ENCODE measurements around the gene ROR2. TPM values are rescaled to one million over a fixed set of nuclear protein-coding genes. Genes with fewer than 3 reads are reported as not detected.
"Not testable (repeated sequence)": the region's sequence is repeated elsewhere in the genome, so short reads cannot be mapped to it uniquely, and the experiment has no call there.

Gene ROR2
- total RNA-seq, result under 1 TPM in 1 of 2 donors, not detected in 1; 0.11 TPM

- no peak within 1 kb of the TSS for H3K27ac Mint-ChIP-seq
- H3K4me1 Mint-ChIP-seq (ENCODE audit: low read depth in 2 of 2), result peaks cover 6 to 7% of the 10 kb centered on the region in 2 donors
- no peaks in the 10 kb centered on the region for H3K9me3 Mint-ChIP-seq
- H3K27me3 Mint-ChIP-seq, result peaks cover 46 to 76% of the 10 kb centered on the region in 2 donors
- peak within 1 kb of the TSS; percentile 49 for H3K4me3 Mint-ChIP-seq
- ATAC-seq, result peak; percentile 82
- no peaks in the 10 kb centered on the region for H3K36me3 Mint-ChIP-seq
- DNase-seq (ENCODE audit: low spot score), result no peak
Measured at GRCh38 chr9:91949946-91950664, at the start of gene ROR2. Gene ROR2, minus strand, starts transcription at chr9:91950228.

DNA sequence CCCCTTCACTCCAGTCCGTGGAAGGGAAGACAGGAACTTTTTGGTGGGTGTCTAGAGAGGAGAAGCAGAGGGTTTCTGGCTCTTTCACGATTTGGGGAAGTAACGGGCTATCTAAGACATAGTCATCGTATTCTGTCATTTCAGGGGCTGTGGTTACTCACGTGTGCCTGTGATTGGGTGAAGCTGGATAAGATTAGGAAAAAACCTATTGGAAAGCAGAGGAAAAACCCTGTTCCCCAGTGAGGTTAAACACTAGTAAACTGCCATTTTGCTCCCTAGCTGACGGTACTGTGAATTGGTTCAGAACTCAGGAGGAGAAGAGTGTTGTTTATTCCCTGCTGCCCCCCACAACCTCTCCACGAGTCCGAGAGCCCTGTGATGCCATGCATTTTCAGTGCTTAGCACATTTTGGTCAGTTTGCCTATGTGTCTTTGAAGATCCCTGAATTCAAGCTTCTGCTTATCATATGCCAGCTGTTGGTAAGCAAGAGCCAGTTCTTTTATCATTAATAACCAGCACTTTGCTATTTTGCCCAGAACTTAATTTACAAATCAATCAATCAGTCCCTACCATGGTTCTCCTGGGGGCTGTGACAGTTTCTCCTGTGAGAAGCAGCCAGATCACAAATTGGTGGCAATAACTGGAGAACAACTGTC lies 45.1 kb upstream of the ROR2 start:
- H3K9me3 Mint-ChIP-seq, result no peaks in the 10 kb centered on the region
- ATAC-seq, result no peak
- H3K4me1 Mint-ChIP-seq (ENCODE audit: low read depth in 2 of 2), result no peaks in the 10 kb centered on the region
- H3K27me3 Mint-ChIP-seq, result peaks cover 18 to 28% of the 10 kb centered on the region in 2 donors
- no peak for DNase-seq (ENCODE audit: low spot score)
- no peak overlapping the region for H3K27ac Mint-ChIP-seq
- H3K4me3 Mint-ChIP-seq, result no peak overlapping the region
- H3K36me3 Mint-ChIP-seq, result no peaks in the 10 kb centered on the region

GRCh38 chr9:91994422-91994821 lies 44.4 kb upstream of the ROR2 start:
- H3K27me3 Mint-ChIP-seq, result peaks cover 18 to 28% of the 10 kb centered on the region in 2 donors
- no peaks in the 10 kb centered on the region for H3K4me1 Mint-ChIP-seq (ENCODE audit: low read depth in 2 of 2)
- no peaks in the 10 kb centered on the region for H3K36me3 Mint-ChIP-seq
- ATAC-seq (no peak), DNase-seq (ENCODE audit: low spot score) (no peak)
- no peak overlapping the region for H3K27ac Mint-ChIP-seq
- H3K9me3 Mint-ChIP-seq, result no peaks in the 10 kb centered on the region
- no peak overlapping the region for H3K4me3 Mint-ChIP-seq

DNA sequence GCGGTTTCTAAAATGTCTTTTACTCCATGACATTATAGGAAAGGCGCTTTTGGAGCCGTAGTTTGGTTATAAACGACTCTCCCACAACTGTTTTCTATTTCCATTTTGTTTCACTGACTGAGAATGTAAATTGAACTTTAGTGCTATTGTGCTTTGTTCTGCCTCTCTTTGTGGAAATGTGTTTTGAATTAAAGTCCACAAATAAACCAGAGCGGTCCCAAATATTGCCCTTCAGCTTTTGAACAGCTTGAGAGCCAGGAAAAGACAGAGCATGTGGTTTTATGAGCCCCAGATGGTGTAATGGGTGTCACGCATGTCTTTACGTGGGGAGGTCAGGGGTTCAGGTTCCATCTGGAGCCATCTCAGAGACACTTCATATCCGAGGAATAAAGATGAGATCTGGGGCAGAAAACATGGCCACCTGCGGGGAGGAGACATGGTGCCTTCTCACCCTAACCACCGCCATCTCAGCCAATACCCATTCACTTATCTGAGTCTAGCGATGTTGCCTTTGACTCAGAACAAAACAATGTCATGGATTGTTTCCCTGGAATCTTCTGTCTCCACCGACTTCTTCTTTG lies 42.5 kb upstream of the ROR2 start:
- Mint-ChIP-seq H3K27ac (no peak overlapping the region), H3K27me3 (peaks cover 14 to 38% of the 10 kb centered on the region in 2 donors), H3K4me1 (ENCODE audit: low read depth in 2 of 2) (no peaks in the 10 kb centered on the region)

DNA sequence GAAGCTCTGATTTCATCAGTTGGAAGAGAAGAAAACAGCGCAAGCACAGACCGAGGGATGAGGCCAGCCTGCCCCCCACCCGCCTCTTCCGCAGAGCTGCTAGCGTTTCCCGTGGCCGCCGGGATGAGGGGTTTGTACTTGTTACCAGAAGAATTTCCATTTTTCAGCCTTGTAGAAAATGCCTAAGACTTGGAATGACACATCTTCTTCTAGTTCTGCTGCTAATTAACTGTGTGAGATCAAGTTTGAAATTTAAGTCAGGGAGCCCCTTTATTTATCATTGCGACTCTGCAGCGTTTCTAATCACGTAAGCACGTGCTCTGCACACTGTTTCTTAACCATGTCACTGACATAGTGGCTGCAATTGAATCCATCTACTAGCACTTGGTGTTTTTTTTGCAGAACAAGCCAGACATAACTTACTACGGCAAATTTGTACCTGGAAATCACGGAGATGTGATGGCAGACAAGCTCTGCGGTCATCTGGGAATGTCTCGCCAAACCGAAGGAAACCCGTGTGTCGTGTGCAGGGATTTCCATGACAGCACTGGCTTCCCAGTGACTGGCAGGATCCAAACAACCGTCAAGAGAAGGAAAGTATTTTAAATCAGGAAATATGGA lies 41.8 kb upstream of the ROR2 start:
- Mint-ChIP-seq H3K27ac (no peak overlapping the region), H3K27me3 (peaks cover 14 to 38% of the 10 kb centered on the region in 2 donors), H3K4me3 (no peak overlapping the region), H3K9me3 (no peaks in the 10 kb centered on the region), H3K36me3 (no peaks in the 10 kb centered on the region), H3K4me1 (ENCODE audit: low read depth in 2 of 2) (no peaks in the 10 kb centered on the region)
- ATAC-seq (no peak), DNase-seq (ENCODE audit: low spot score) (no peak)

More for the DNA sequence above, 42.5 kb upstream of the ROR2 start:
- Mint-ChIP-seq H3K36me3 (no peaks in the 10 kb centered on the region), H3K9me3 (no peaks in the 10 kb centered on the region), H3K4me3 (no peak overlapping the region)
- ATAC-seq (no peak), DNase-seq (ENCODE audit: low spot score) (no peak)

DNA sequence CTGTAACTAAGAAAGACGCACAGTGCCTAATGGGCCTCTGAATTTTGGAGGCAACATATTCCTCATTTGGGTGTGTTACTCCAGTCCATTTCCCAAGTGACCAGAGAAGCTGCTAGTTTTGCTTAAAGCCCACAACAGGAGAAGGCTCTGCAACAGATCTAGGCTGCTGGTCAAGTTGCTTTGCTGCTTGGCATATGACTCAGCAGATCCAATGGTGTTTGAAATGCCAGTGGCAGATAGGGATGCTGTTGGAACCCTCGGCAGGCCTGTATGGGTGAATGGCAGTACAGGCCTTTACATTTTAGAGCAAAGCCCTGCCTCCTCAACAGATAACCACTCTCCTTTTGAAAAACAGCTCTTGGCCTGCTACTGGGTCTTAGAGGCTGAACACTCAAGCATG lies 36.2 kb upstream of the ROR2 start:
- H3K9me3 Mint-ChIP-seq, result no peaks in the 10 kb centered on the region
- DNase-seq (ENCODE audit: low spot score) (no peak), ATAC-seq (no peak)
- H3K36me3 Mint-ChIP-seq, result no peaks in the 10 kb centered on the region
- H3K27me3 Mint-ChIP-seq, result peaks cover 10 to 11% of the 10 kb centered on the region in 2 donors
- H3K4me3 Mint-ChIP-seq, result no peak overlapping the region
- no peak overlapping the region for H3K27ac Mint-ChIP-seq
- no peaks in the 10 kb centered on the region for H3K4me1 Mint-ChIP-seq (ENCODE audit: low read depth in 2 of 2)

- Mint-ChIP-seq H3K27me3 (peaks cover 10 to 11% of the 10 kb centered on the region in 2 donors), H3K4me3 (no peak overlapping the region), H3K27ac (no peak overlapping the region), H3K4me1 (ENCODE audit: low read depth in 2 of 2) (no peaks in the 10 kb centered on the region), H3K36me3 (no peaks in the 10 kb centered on the region), H3K9me3 (no peaks in the 10 kb centered on the region)
- ATAC-seq (no peak), DNase-seq (ENCODE audit: low spot score) (no peak)
Measured at GRCh38 chr9:91985692-91986091, 35.7 kb upstream of the ROR2 start.

DNA sequence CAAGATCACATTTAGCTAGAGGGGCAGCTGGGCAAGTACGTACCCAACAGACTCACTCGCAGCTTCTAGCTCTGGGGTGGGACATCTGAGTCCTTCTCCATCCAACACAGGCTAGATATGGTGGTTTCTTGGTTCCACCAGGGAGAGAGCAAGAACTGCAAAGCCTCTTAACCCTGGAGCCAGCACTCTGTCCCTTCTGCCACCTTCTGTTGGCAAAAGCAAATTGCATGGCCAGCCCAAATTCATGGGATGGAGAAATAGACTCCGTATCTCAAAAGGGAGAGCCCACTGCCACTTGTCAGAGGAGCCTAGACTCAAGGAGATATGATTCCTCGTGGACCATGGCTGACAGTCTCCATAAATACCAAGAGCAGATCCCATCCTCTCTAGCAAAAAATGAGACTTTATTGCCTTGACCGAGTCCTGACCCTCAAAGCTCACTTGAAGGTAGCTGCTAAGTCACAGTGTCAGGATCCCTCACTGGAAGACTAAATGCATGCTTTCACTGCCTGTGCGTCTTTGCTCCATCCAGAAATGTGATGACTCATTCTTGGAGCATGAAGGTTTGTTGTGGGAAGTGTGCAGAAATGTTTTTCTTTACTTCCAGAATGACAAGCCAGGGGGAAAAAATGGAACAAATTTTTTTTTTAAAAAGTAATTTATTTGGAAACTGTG lies 28.8 kb upstream of the ROR2 start:
- DNase-seq (ENCODE audit: low spot score), result no peak
- no peak for ATAC-seq
- no peak overlapping the region for H3K27ac Mint-ChIP-seq
- H3K4me3 Mint-ChIP-seq, result no peak overlapping the region
- no peaks in the 10 kb centered on the region for H3K4me1 Mint-ChIP-seq (ENCODE audit: low read depth in 2 of 2)
- peaks cover 7 to 12% of the 10 kb centered on the region in 2 donors for H3K27me3 Mint-ChIP-seq
- H3K9me3 Mint-ChIP-seq, result no peaks in the 10 kb centered on the region
- H3K36me3 Mint-ChIP-seq, result no peaks in the 10 kb centered on the region

DNA sequence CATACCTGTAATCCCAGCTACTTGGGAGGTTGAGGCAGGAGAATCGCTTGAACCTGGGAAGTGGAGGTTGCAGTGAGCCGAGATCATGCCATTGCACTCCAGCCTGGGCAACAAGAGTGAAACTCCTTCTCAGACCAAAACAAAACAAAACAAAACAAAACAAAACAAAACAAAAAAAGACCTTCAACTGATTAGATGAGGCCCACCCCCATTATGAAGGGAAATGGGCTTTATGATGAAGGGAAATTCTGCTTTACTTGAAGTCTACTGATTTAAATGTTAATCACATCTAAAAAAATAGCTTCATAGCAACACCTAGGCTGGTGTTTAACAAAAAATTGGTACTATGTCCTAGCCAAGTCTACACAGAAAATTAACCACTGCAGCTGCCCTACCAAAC lies 25.2 kb upstream of the ROR2 start:
- ATAC-seq, H3K36me3 Mint-ChIP-seq, H3K9me3 Mint-ChIP-seq: not testable (repeated sequence)

GRCh38 chr9:91972711-91973110 lies 22.7 kb upstream of the ROR2 start:
- Mint-ChIP-seq H3K27me3 (peaks cover 35 to 36% of the 10 kb centered on the region in 2 donors), H3K36me3 (no peaks in the 10 kb centered on the region), H3K4me1 (ENCODE audit: low read depth in 2 of 2) (no peaks in the 10 kb centered on the region), H3K4me3 (no peak overlapping the region), H3K9me3 (no peaks in the 10 kb centered on the region), H3K27ac (no peak overlapping the region)
- no peak for ATAC-seq
- no peak for DNase-seq (ENCODE audit: low spot score)

More for the DNA sequence above, 25.2 kb upstream of the ROR2 start:
- not testable (repeated sequence) for H3K27ac Mint-ChIP-seq; H3K4me1 Mint-ChIP-seq (ENCODE audit: low read depth in 2 of 2); H3K4me3 Mint-ChIP-seq; DNase-seq (ENCODE audit: low spot score)
- peaks cover 27 to 29% of the 10 kb centered on the region in 2 donors for H3K27me3 Mint-ChIP-seq

- Mint-ChIP-seq H3K4me1 (ENCODE audit: low read depth in 2 of 2) (no peaks in the 10 kb centered on the region), H3K4me3 (no peak overlapping the region)
- DNase-seq (ENCODE audit: low spot score), result no peak
Measured at GRCh38 chr9:91972076-91972626, 22.1 kb upstream of the ROR2 start.

GRCh38 chr9:91967259-91967658 lies 17.2 kb upstream of the ROR2 start:
- Mint-ChIP-seq H3K27ac (no peak overlapping the region), H3K4me3 (no peak overlapping the region), H3K9me3 (no peaks in the 10 kb centered on the region), H3K27me3 (peaks cover 43 to 59% of the 10 kb centered on the region in 2 donors), H3K4me1 (ENCODE audit: low read depth in 2 of 2) (no peaks in the 10 kb centered on the region), H3K36me3 (no peaks in the 10 kb centered on the region)
- DNase-seq (ENCODE audit: low spot score) (no peak), ATAC-seq (no peak)

More at GRCh38 chr9:91972076-91972626, 22.1 kb upstream of the ROR2 start:
- no peaks in the 10 kb centered on the region for H3K36me3 Mint-ChIP-seq
- ATAC-seq, result peak in 1 of 2 donors; percentile 45
- H3K27me3 Mint-ChIP-seq, result peaks cover 39% of the 10 kb centered on the region in 2 donors
- no peaks in the 10 kb centered on the region for H3K9me3 Mint-ChIP-seq
- no peak overlapping the region for H3K27ac Mint-ChIP-seq

DNA sequence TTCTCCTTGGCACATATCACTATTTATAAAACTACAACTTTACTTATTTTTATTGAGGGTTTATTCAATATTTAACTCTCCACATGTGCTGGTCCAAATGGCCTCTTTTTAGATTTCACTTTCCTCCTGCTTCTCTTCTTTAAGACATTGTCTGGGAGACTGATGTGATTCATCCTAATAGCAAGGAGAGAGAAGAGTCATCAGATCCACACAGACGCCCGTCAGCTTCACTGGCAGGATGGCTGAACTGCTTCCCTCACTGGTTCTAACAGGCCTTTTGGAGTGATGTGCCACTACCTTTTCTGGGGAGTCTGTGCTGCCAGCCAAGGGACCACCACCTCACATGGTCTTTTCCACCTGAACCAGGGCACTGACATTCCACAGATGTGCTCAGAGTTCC lies 16.5 kb upstream of the ROR2 start:
- H3K4me1 Mint-ChIP-seq (ENCODE audit: low read depth in 2 of 2), result no peaks in the 10 kb centered on the region
- no peak overlapping the region for H3K27ac Mint-ChIP-seq
- DNase-seq (ENCODE audit: low spot score) (no peak), ATAC-seq (no peak)
- H3K36me3 Mint-ChIP-seq, result no peaks in the 10 kb centered on the region
- H3K9me3 Mint-ChIP-seq, result no peaks in the 10 kb centered on the region
- peaks cover 37 to 52% of the 10 kb centered on the region in 2 donors for H3K27me3 Mint-ChIP-seq
- H3K4me3 Mint-ChIP-seq, result no peak overlapping the region

Data from natural killer cell treated with Interleukin-12 subunit alpha and Interleukin-12 subunit beta and Interleukin-15 and Interleukin-18, amount 100 ng/mL, for 72 hours (primary cell).